Activated T-helper 1 cell treated with anti-CD3 and anti-CD28 coated beads, Interleukin-12 subunit alpha, Interleukin-12 subunit beta, Interleukin-2, Interleukin-4 antibody, amounts not matched to agents 30 ng/mL and 10 ng/mL and 1 ng/mL, durations not matched to agents 14 hours and 24 hours and 36 hours (primary cell): Measurements from ENCODE around the gene KRTAP5-11. TPM values are rescaled to one million over a fixed set of nuclear protein-coding genes. Genes with fewer than 3 reads are reported as not detected.

ENCODE experiments used
- DNase-seq: peaks from one replicate; pipeline ENCODE4 v3.0.0; 2021; ENCODE audit warnings: low spot score
- H3K27ac Mint-ChIP-seq: one replicate; pipeline ENCODE4 v1.8.0; 2021; ENCODE audit warnings: mild to moderate bottlenecking, mixed read lengths
- H3K27me3 Mint-ChIP-seq: one replicate; pipeline ENCODE4 v1.8.0; 2022; ENCODE audit warnings: mild to moderate bottlenecking, moderate library complexity, mixed read lengths; ENCODE audit not compliant: insufficient read depth
- H3K36me3 Mint-ChIP-seq: one replicate; pipeline ENCODE4 v1.8.0; 2021; ENCODE audit warnings: low read depth, mixed read lengths
- H3K4me1 Mint-ChIP-seq: one replicate; pipeline ENCODE4 v1.8.0; 2021; ENCODE audit warnings: low read depth, mixed read lengths
- H3K4me3 Mint-ChIP-seq: one replicate; pipeline ENCODE4 v1.8.0; 2021; ENCODE audit warnings: mild to moderate bottlenecking, moderate library complexity, mixed read lengths
- H3K9me3 Mint-ChIP-seq: one replicate; pipeline ENCODE4 v1.8.0; 2021; ENCODE audit warnings: mixed read lengths
- intact Hi-C: fragments of 100-400 bp; cut with micrococcal nuclease; formaldehyde crosslinking; loops from one replicate; pipeline ENCODE4 v1.15.1; 2024
- total RNA-seq: library from RNA; stranded (reverse); gene quantifications from 2 replicates; pipeline ENCODE4 v1.2.3, GENCODE V29; 2022

The KRTAP5-11 gene
- total RNA-seq, 1 donor from 2014 or later, result not detected

DNA sequence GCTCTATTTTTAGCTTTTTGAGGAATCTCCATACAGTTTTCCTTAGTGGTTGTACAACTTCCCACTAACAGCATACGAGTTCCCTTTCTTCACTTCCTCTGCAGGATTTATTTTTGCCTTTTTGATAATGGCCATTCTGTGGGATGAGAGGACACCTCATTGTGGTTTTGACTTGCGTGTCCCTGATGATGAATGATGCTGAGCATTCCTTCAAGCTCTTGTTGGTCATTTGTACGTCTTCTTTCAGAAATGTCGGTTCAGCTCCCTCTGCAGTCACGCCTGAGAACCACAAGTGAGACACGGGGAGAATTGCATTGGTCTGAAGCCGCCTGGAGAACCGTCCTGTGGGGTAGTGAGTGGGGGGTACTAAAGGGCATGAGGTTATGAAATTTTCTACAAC is 19.3 kb downstream of the KRTAP5-11 start:
- Mint-ChIP-seq H3K9me3 (no peaks in the 10 kb centered on the region), H3K27me3 (peaks cover 12% of the 10 kb centered on the region), H3K4me1 (no peaks in the 10 kb centered on the region), H3K27ac (no peak overlapping the region), H3K36me3 (no peaks in the 10 kb centered on the region), H3K4me3 (no peak overlapping the region)
- intact Hi-C loops, result loop anchor here (2.0 kb wide), 1 partner anchor 111 kb away; the partner anchor contains the start of gene NADSYN1
- DNase-seq, result no peak

DNA sequence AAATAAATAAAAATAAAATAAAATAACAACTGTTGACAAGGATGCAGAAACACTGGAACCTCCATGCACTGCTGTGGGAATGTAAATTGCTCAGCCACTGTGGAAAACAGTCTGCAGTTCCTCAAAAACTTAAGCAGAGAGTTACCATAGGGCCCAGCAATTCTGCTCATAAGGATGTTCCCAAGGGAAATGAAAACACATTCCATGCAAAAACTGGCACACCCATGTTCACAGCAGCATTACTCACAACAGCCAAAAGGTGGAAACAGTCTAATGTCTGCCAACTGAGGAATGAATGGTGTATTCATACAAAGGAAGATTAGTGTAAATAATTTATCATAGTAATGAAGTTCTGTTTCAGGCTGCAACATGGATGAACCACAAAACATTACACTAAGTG is 20.6 kb downstream of the KRTAP5-11 start:
- no peak for DNase-seq
- no peak overlapping the region for H3K27ac Mint-ChIP-seq
- H3K27me3 Mint-ChIP-seq, result peaks cover 15% of the 10 kb centered on the region
- intact Hi-C loops, result loop anchor here (2.0 kb wide), 1 partner anchor 109 kb away; the partner anchor contains the start of gene NADSYN1
- H3K9me3 Mint-ChIP-seq, result no peaks in the 10 kb centered on the region
- no peaks in the 10 kb centered on the region for H3K36me3 Mint-ChIP-seq
- no peaks in the 10 kb centered on the region for H3K4me1 Mint-ChIP-seq
- no peak overlapping the region for H3K4me3 Mint-ChIP-seq

- Mint-ChIP-seq H3K4me1 (no peaks in the 10 kb centered on the region), H3K4me3 (no peak overlapping the region), H3K9me3 (no peaks in the 10 kb centered on the region), H3K27me3 (peaks cover 15% of the 10 kb centered on the region), H3K36me3 (no peaks in the 10 kb centered on the region), H3K27ac (no peak overlapping the region)
- intact Hi-C loops, result no loop called here
- DNase-seq, result no peak
Observed at GRCh38 chr11:71558996-71559395, 23.7 kb downstream of the KRTAP5-11 start.

GRCh38 chr11:71557257-71557656 is 25.4 kb downstream of the KRTAP5-11 start:
- Mint-ChIP-seq H3K27ac (no peak overlapping the region), H3K36me3 (no peaks in the 10 kb centered on the region), H3K27me3 (peaks cover 9% of the 10 kb centered on the region), H3K4me1 (no peaks in the 10 kb centered on the region), H3K9me3 (no peaks in the 10 kb centered on the region), H3K4me3 (no peak overlapping the region)
- intact Hi-C loops, result no loop called here
- no peak for DNase-seq

GRCh38 chr11:71556018-71556417 is 26.7 kb downstream of the KRTAP5-11 start:
- Mint-ChIP-seq H3K36me3 (no peaks in the 10 kb centered on the region), H3K9me3 (no peaks in the 10 kb centered on the region), H3K27ac (no peak overlapping the region), H3K27me3 (peaks cover 9% of the 10 kb centered on the region), H3K4me1 (no peaks in the 10 kb centered on the region), H3K4me3 (no peak overlapping the region)
- no peak for DNase-seq
- intact Hi-C loops, result no loop called here

DNA sequence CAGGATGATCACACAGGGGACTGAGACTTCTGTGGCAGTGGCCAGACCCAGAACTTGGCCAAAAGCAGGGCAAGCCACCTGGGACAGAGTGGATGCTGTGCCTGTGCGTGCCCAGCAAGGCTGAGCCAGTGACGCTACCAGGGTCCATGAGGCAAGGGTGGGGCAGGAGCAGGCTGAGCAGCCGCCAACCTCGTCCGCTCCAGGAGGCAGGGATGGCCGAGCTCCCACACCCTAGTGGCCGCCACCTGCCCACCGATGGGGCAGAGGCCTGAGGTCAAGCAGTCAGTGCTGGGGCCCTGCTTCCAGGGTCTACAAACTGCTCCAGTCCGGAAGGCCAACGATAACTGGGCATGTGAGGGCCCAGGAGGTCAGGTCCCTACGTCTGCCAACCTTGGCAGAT is 27.2 kb downstream of the KRTAP5-11 start:
- Mint-ChIP-seq H3K9me3 (no peaks in the 10 kb centered on the region), H3K4me1 (no peaks in the 10 kb centered on the region), H3K4me3 (no peak overlapping the region), H3K27ac (no peak overlapping the region), H3K27me3 (peaks cover 9% of the 10 kb centered on the region), H3K36me3 (no peaks in the 10 kb centered on the region)
- DNase-seq, result no peak
- intact Hi-C loops, result no loop called here

- intact Hi-C loops, result no loop called here
- DNase-seq, result no peak
- Mint-ChIP-seq H3K9me3 (no peaks in the 10 kb centered on the region), H3K4me1 (no peaks in the 10 kb centered on the region), H3K27ac (no peak overlapping the region), H3K27me3 (peaks cover 9% of the 10 kb centered on the region), H3K36me3 (no peaks in the 10 kb centered on the region), H3K4me3 (no peak overlapping the region)
Observed at GRCh38 chr11:71554996-71555395, 27.7 kb downstream of the KRTAP5-11 start.

GRCh38 chr11:71551711-71552110 is 31.0 kb downstream of the KRTAP5-11 start:
- no peak overlapping the region for H3K27ac Mint-ChIP-seq

GRCh38 chr11:71548716-71549151 is 33.9 kb downstream of the KRTAP5-11 start:
- Mint-ChIP-seq H3K4me3 (no peak overlapping the region), H3K4me1 (no peaks in the 10 kb centered on the region), H3K27me3 (peaks cover 7% of the 10 kb centered on the region), H3K36me3 (no peaks in the 10 kb centered on the region), H3K9me3 (no peaks in the 10 kb centered on the region), H3K27ac (no peak overlapping the region)
- no peak for DNase-seq
- intact Hi-C loops, result no loop called here

More at GRCh38 chr11:71551711-71552110, 31.0 kb downstream of the KRTAP5-11 start:
- Mint-ChIP-seq H3K27me3 (peaks cover 7% of the 10 kb centered on the region), H3K9me3 (no peaks in the 10 kb centered on the region), H3K36me3 (no peaks in the 10 kb centered on the region), H3K4me3 (no peak overlapping the region), H3K4me1 (no peaks in the 10 kb centered on the region)
- intact Hi-C loops, result no loop called here
- no peak for DNase-seq

DNA sequence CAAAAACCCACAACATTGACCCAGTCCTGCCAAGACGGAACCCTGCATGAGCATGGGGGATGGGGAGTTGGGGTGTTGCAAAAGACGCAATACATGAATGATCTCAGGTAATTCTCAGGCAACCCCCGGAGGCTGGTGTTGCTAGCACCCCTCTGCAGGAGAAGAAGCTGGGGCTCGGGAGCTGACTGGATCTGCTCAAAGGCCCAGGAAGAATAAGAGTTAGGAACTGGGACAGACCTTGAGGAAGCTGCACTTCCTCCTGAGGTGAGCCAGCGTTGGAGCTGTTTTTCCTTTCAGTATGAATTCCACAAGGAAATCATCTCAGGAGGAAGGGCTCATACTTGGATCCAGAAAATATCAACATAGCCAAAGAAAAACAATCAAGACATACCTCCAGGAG is 34.6 kb downstream of the KRTAP5-11 start, which contains the start of gene KRTAP5-9:
KRTAP5-9 (plus strand) TSS at position 301 of the 400 bp plus-strand sequence. CDS start 238 bp downstream, outside the sequence.
- Mint-ChIP-seq H3K9me3 (no peaks in the 10 kb centered on the region), H3K4me1 (no peaks in the 10 kb centered on the region), H3K27ac (no peak within 1 kb of the TSS), H3K4me3 (no peak within 1 kb of the TSS), H3K27me3 (peaks cover 7% of the 10 kb centered on the region), H3K36me3 (no peaks in the 10 kb centered on the region)
- no peak for DNase-seq
- intact Hi-C loops, result no loop called here

GRCh38 chr11:71545405-71545966 is 37.2 kb downstream of the KRTAP5-11 start:
- Mint-ChIP-seq H3K27ac (no peak overlapping the region), H3K4me1 (no peaks in the 10 kb centered on the region), H3K27me3 (peaks cover 7% of the 10 kb centered on the region), H3K36me3 (no peaks in the 10 kb centered on the region), H3K9me3 (peaks cover 12% of the 10 kb centered on the region), H3K4me3 (no peak overlapping the region)
- no peak for DNase-seq
- intact Hi-C loops, result no loop called here

GRCh38 chr11:71544525-71545214 is 38.0 kb downstream of the KRTAP5-11 start:
- Mint-ChIP-seq H3K27ac (no peak overlapping the region), H3K4me3 (no peak overlapping the region), H3K4me1 (no peaks in the 10 kb centered on the region), H3K9me3 (peaks cover 13% of the 10 kb centered on the region), H3K27me3 (peaks cover 5% of the 10 kb centered on the region), H3K36me3 (no peaks in the 10 kb centered on the region)
- intact Hi-C loops, result no loop called here
- DNase-seq, result no peak

DNA sequence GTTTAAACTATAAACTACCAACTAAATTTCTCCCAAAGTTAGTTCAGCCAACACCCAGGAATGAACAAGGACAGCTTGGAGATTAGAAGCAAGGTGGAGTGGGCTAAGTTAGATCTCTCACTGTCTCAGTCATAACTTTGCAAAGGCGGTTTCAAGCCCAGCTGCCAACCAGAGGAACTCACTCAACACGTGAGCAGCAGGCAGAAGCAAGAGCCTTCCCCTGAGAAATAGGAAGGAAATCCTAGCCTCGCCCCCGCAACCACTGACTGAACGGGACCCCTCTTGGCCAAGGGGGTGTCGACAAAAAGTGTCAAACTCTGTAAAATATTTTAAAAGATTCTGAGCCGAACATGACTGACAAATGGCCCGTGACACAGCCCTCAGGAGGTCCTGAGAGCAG is 38.8 kb downstream of the KRTAP5-11 start:
- DNase-seq, result no peak
- Mint-ChIP-seq H3K36me3 (no peaks in the 10 kb centered on the region), H3K27me3 (no peaks in the 10 kb centered on the region), H3K27ac (no peak overlapping the region), H3K9me3 (peaks cover 13% of the 10 kb centered on the region), H3K4me3 (no peak overlapping the region), H3K4me1 (no peaks in the 10 kb centered on the region)
- intact Hi-C loops, result no loop called here
